ENCODE measurements around the gene HOXD10.

Gene HOXD10

DNA sequence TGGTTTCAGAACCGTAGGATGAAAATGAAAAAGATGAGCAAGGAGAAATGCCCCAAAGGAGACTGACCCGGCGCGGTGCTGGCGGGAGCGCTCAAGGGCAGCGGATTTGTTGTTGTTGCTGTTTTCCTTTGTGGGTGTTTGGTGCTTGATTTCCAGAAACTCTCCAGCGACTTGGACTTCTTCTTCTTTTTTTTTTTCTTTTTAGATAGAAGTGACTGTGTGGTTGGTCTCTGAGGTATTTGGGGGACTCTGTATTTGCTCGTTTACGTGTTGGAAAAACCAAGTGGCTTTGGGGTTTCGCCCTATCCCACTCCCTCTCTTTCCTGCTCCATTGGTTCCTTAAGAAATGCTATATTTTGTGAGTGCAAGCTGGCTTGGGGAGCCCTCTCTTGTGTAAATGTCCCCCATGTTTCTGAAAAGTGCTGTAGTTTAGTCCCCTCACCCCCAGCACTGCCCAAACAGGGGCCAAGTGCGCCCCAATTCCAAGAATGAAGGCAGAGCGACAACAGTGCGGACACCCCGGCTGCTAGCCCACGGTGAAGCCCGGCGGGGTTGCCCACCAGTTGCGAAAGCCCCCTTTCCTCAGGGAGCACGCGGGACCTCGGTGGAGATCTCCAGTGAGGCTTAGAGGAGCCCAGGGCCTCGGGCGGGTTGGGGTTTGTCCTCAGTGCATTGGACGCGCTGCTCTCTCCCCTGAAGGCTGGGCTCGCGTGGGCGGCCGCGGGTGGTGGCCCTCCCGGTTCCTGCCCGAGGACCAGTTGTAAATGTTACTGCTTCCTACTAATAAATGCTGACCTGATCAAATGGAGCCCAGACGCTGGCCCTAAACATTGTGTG, 7.8 kb downstream of the HOXD10 start:
- no peak overlapping the region for H3K27ac ChIP-seq (ENCODE audit: poor library complexity, severe bottlenecking)
- DNase-seq (ENCODE audit: low spot score), result no peak
- peaks cover 11% of the 10 kb centered on the region for H3K36me3 ChIP-seq (ENCODE audit: low read depth)
- TF ChIP-seq, protein P1, sequence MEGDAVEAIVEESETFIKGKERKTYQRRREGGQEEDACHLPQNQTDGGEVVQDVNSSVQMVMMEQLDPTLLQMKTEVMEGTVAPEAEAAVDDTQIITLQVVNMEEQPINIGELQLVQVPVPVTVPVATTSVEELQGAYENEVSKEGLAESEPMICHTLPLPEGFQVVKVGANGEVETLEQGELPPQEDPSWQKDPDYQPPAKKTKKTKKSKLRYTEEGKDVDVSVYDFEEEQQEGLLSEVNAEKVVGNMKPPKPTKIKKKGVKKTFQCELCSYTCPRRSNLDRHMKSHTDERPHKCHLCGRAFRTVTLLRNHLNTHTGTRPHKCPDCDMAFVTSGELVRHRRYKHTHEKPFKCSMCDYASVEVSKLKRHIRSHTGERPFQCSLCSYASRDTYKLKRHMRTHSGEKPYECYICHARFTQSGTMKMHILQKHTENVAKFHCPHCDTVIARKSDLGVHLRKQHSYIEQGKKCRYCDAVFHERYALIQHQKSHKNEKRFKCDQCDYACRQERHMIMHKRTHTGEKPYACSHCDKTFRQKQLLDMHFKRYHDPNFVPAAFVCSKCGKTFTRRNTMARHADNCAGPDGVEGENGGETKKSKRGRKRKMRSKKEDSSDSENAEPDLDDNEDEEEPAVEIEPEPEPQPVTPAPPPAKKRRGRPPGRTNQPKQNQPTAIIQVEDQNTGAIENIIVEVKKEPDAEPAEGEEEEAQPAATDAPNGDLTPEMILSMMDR (IDR thresholded peaks at IDR 0.05; ENCODE audit: poor library complexity, severe bottlenecking), result no peak
- ATAC-seq (ENCODE audit: low read depth), result no peak
- H3K27me3 ChIP-seq (ENCODE audit: insufficient read depth, poor library complexity, severe bottlenecking), result no peaks in the 10 kb centered on the region
- H3K4me3 ChIP-seq (ENCODE audit: severe bottlenecking), result no peak overlapping the region
- H3K4me1 ChIP-seq (ENCODE audit: insufficient read depth, poor library complexity, severe bottlenecking), result peaks cover 5% of the 10 kb centered on the region
- H3K9me3 ChIP-seq (ENCODE audit: severe bottlenecking), result no peaks in the 10 kb centered on the region

DNA sequence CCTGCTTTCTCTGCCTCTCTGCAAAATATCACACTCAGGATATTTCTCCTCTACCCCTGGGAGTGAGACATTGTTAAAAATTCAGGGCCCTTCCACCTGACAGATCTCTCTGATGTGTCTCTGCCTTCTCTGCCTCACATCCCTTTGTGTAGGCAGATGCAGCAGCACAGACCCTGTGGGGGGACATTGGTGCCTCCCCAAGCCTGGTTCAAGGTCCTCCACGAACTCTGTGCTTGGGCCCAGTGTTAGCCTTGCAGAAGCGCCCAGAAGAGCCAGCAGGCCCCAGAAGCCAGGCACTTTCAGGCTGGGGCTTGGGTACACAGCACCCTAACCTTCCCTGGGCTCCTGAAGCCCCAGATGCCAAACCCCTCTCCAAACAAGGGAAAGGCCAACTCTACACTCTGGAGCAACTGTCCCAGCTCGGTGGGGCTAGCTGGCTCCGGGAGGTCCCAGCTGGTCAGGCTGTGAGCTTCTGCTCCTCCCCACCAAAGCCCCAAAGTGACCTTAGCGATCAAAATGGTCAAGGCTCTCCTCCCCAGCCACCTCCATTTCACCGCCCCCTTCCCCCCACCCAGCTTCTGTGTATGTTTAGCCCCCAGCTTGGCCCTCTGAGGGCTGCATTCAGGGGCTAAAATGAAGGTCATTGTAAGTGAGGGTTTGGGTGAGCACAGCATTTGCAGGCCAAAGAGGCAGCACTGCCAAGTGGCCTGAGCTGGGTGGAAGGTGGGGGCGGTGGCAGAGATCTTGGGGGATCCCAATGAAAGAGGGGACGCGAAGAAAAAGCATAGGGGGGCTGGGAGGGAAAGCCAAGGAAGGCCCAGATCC, 8.6 kb downstream of the HOXD10 start:
- ATAC-seq (ENCODE audit: low read depth) (no peak), DNase-seq (ENCODE audit: low spot score) (no peak)
- Histone ChIP-seq H3K27ac (ENCODE audit: poor library complexity, severe bottlenecking) (no peak overlapping the region), H3K4me1 (ENCODE audit: insufficient read depth, poor library complexity, severe bottlenecking) (peaks cover 5% of the 10 kb centered on the region), H3K4me3 (ENCODE audit: severe bottlenecking) (no peak overlapping the region), H3K27me3 (ENCODE audit: insufficient read depth, poor library complexity, severe bottlenecking) (no peaks in the 10 kb centered on the region), H3K36me3 (ENCODE audit: low read depth) (peaks cover 8% of the 10 kb centered on the region), H3K9me3 (ENCODE audit: severe bottlenecking) (no peaks in the 10 kb centered on the region)
- TF ChIP-seq, protein P1 (IDR thresholded peaks at IDR 0.05; ENCODE audit: poor library complexity, severe bottlenecking), result no peak

DNA sequence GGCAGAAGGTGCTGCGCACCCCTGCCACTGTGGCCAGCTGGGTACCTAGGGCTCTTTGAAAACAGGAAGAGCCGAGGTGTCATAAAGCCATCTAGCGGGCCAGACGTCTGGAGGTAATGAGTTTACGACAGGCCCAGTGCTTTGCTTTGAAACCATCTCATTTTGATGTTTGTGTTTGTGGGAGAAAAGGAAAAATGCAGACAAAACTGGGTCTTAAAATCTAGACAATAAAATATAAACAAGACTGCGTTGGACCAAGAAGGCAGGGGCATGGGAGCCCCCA, 9.1 kb downstream of the HOXD10 start:
- TF ChIP-seq, protein P1 (IDR thresholded peaks at IDR 0.05; ENCODE audit: poor library complexity, severe bottlenecking), result no peak
- H3K4me3 ChIP-seq (ENCODE audit: severe bottlenecking), result no peak overlapping the region
- H3K4me1 ChIP-seq (ENCODE audit: insufficient read depth, poor library complexity, severe bottlenecking), result peaks cover 5% of the 10 kb centered on the region
- H3K36me3 ChIP-seq (ENCODE audit: low read depth), result peaks cover 8% of the 10 kb centered on the region
- H3K27ac ChIP-seq (ENCODE audit: poor library complexity, severe bottlenecking), result no peak overlapping the region
- no peak for DNase-seq (ENCODE audit: low spot score)
- no peaks in the 10 kb centered on the region for H3K9me3 ChIP-seq (ENCODE audit: severe bottlenecking)
- no peaks in the 10 kb centered on the region for H3K27me3 ChIP-seq (ENCODE audit: insufficient read depth, poor library complexity, severe bottlenecking)
- no peak for ATAC-seq (ENCODE audit: low read depth)

DNA sequence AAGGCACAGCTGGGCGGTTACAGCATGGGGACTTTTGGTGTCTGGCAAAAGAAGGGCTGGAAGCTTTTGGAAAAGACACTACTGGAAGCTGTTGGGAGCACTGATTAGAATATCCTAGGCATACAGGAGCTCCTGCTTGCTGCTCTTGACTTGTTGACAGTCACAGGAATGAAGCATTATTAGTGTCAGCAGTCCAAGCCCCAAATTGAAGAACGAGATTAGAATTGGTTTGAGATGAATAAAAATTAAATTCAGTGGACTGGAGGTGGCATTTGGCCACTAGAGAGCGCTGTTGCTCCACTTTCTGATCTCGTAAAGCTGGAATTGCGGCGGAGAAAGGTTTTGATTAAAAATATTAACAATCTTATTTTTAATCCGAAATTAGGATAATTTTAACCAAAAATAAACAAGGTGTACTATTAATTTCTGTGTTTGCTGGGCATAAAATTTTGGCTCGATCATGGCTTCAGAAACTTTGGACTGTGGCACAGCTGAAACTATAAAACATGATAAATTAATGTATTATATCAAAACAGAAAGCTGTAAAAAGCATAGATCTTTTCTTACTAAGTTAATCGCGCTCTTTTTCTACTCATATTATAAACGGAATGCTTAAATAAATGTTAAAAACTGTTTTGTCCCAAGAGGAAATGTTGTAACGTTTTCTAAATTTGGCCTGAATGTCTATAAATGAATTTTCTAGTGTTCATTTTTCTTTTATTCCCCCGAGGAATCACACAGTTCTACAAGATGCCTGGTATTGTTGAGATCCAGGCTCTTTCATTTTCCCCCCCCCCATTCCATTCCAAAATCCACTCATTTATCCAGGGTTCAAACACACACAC, 10.6 kb downstream of the HOXD10 start:
- peaks cover 8% of the 10 kb centered on the region for H3K36me3 ChIP-seq (ENCODE audit: low read depth)
- no peak overlapping the region for H3K4me3 ChIP-seq (ENCODE audit: severe bottlenecking)
- TF ChIP-seq, protein P1 (IDR thresholded peaks at IDR 0.05; ENCODE audit: poor library complexity, severe bottlenecking), result peak; percentile 94
- no peaks in the 10 kb centered on the region for H3K27me3 ChIP-seq (ENCODE audit: insufficient read depth, poor library complexity, severe bottlenecking)
- no peaks in the 10 kb centered on the region for H3K9me3 ChIP-seq (ENCODE audit: severe bottlenecking)
- no peak overlapping the region for H3K27ac ChIP-seq (ENCODE audit: poor library complexity, severe bottlenecking)
- H3K4me1 ChIP-seq (ENCODE audit: insufficient read depth, poor library complexity, severe bottlenecking), result peaks cover 5% of the 10 kb centered on the region
- peak; percentile 13; the same call in 1 of the 3 replicates for ATAC-seq (ENCODE audit: low read depth)
- DNase-seq (ENCODE audit: low spot score), result no peak

Data from RWPE2 (cell line).